ENCODE measurements around the gene CCDC159.
"Not testable (repeated sequence)": the region's sequence is repeated elsewhere in the genome, so short reads cannot be mapped to it uniquely, and the experiment has no call there.

- TF ChIP-seq CTCF (IDR thresholded peaks at IDR 0.05); EZH2 (IDR thresholded peaks at IDR 0.05; ENCODE audit: borderline replicate concordance, insufficient read depth, low read depth, low read length, poor library complexity, severe bottlenecking): not testable (repeated sequence)
Measured at GRCh38 chr19:11320278-11320995, 25.9 kb upstream of the CCDC159 start.

All from B cell (primary cell).